Skeletal muscle cell (primary cell): ENCODE data around the gene NDUFB4.
"Not testable (repeated sequence)": the region's sequence is repeated elsewhere in the genome, so short reads cannot be mapped to it uniquely, and the experiment has no call there.

Experiments used
- DNase-seq: peaks from one replicate; pipeline ENCODE4 v3.0.0-alpha.2; 2010; ENCODE audit warnings: low read depth
- H3K4me3 ChIP-seq: 2 replicates; pipeline ENCODE4 v1.5.1; 2011; ENCODE audit warnings: low read depth, mild to moderate bottlenecking, control low read depth, low read length, moderate library complexity

NDUFB4 gene

GRCh38 chr3:120568598-120568997 lies 27.5 kb upstream of the NDUFB4 start:
- DNase-seq = no peak
- no peak overlapping the region for H3K4me3 ChIP-seq

- no peak for DNase-seq
- H3K4me3 ChIP-seq = no peak overlapping the region
Observed at GRCh38 chr3:120569222-120570057, 26.7 kb upstream of the NDUFB4 start.

- DNase-seq = no peak
- no peak overlapping the region for H3K4me3 ChIP-seq
Observed at GRCh38 chr3:120572027-120572426, 24.1 kb upstream of the NDUFB4 start.

GRCh38 chr3:120587332-120587975 lies 8.7 kb upstream of the NDUFB4 start:
- H3K4me3 ChIP-seq = no peak overlapping the region
- no peak for DNase-seq

GRCh38 chr3:120595788-120596115 lies 384 bp upstream of the NDUFB4 start:
- no peak for DNase-seq
- peak overlapping the region; percentile 85 for H3K4me3 ChIP-seq

- DNase-seq = no peak
Observed at GRCh38 chr3:120596853-120597223, 702 bp downstream of the NDUFB4 start.

GRCh38 chr3:120597445-120598049 lies 1.4 kb downstream of the NDUFB4 start:
- DNase-seq = no peak

More at GRCh38 chr3:120596853-120597223, 702 bp downstream of the NDUFB4 start:
- H3K4me3 ChIP-seq = peak overlapping the region; percentile 85

GRCh38 chr3:120599211-120599610 lies 3.1 kb downstream of the NDUFB4 start:
- no peak overlapping the region for H3K4me3 ChIP-seq
- no peak for DNase-seq

More at GRCh38 chr3:120597445-120598049, 1.4 kb downstream of the NDUFB4 start:
- H3K4me3 ChIP-seq = peak overlapping the region; percentile 85

- no peak overlapping the region for H3K4me3 ChIP-seq
- DNase-seq = no peak
Observed at GRCh38 chr3:120601554-120601953, 5.4 kb downstream of the NDUFB4 start.

- no peak for DNase-seq
- H3K4me3 ChIP-seq = no peak overlapping the region
Observed at GRCh38 chr3:120602682-120603081, 6.5 kb downstream of the NDUFB4 start.

GRCh38 chr3:120604382-120604781 lies 8.2 kb downstream of the NDUFB4 start:
- no peak for DNase-seq
- H3K4me3 ChIP-seq = no peak overlapping the region

- DNase-seq = no peak
- H3K4me3 ChIP-seq = no peak overlapping the region
Observed at GRCh38 chr3:120604784-120605183, 8.6 kb downstream of the NDUFB4 start.

GRCh38 chr3:120608506-120608905 lies 12.4 kb downstream of the NDUFB4 start:
- no peak for DNase-seq
- H3K4me3 ChIP-seq = no peak overlapping the region

GRCh38 chr3:120614765-120615164 lies 18.6 kb downstream of the NDUFB4 start:
- no peak for DNase-seq
- no peak overlapping the region for H3K4me3 ChIP-seq

- no peak for DNase-seq
- H3K4me3 ChIP-seq = no peak overlapping the region
Observed at GRCh38 chr3:120615847-120616609, 19.9 kb downstream of the NDUFB4 start.

GRCh38 chr3:120616745-120617144 lies 20.6 kb downstream of the NDUFB4 start:
- not testable (repeated sequence) for DNase-seq, H3K4me3 ChIP-seq

- DNase-seq = no peak
- H3K4me3 ChIP-seq = no peak overlapping the region
Observed at GRCh38 chr3:120622457-120622856, 26.3 kb downstream of the NDUFB4 start.

- H3K4me3 ChIP-seq = no peak overlapping the region
- DNase-seq = no peak
Observed at GRCh38 chr3:120622870-120623726, 27.0 kb downstream of the NDUFB4 start.

- H3K4me3 ChIP-seq = no peak overlapping the region
- DNase-seq = no peak
Observed at GRCh38 chr3:120623727-120624093, 27.6 kb downstream of the NDUFB4 start.
